ENCODE data around the gene SLC6A11.

SLC6A11 gene

GRCh38 chr3:10888518-10889090 is 72.6 kb downstream of the SLC6A11 start:
- no peak for DNase-seq (ENCODE audit: low spot score)

- DNase-seq (ENCODE audit: low spot score): no peak
Measured at GRCh38 chr3:10889206-10889960, 73.4 kb downstream of the SLC6A11 start.

- DNase-seq (ENCODE audit: low spot score): no peak
Measured at GRCh38 chr3:10890665-10891064, 74.6 kb downstream of the SLC6A11 start.

DNA sequence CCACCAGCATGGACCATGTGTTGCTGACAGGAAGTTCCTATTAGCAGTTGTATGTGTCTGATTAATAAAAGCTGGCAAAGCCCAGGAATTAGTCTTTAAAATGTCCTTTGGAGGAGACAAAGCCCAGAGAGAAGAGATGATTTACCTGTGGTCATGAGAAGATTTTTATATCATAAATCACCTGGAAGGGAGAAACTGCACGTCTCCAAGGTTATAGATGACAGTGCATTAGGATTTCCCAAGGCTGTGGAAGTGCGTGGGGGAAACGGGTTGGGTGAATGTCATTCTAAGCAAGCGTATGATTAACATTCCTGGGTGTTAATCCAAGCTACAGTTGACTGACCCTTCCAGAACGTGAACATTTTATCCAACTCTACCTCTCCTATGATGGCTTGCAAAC is 76.6 kb downstream of the SLC6A11 start:
- DNase-seq (ENCODE audit: low spot score): no peak

DNA sequence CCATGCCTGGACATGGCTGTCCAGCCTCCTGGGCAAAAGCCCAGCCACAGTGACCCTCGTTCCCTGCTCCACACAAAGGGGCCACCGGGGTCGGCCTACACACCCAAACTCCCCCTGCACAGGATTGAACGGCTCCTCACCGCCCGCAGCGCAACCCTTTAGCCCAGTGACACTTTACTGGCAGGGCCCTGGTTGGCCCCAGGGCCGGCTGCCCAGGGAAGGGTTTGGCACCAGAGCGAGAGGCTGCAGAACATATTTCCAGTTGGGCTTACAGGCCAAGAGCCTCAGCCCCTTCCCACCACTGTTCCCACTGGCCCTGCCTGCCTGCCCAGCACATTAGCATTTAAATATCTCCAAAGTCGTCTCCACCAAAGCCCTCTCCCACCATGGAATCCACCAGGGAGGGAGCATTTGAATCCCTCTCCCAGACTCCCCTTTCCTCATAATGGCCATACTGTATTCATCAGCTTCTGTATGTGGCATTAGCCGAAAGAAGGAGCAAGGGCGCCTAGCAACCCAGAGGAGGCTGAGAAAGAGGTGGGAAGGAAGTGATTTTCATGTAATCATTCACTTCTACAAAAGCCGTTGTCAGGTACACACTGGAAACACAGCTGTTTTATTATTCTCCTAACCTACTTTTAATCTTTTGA is 85.4 kb downstream of the SLC6A11 start:
- DNase-seq (ENCODE audit: low spot score): no peak

DNA sequence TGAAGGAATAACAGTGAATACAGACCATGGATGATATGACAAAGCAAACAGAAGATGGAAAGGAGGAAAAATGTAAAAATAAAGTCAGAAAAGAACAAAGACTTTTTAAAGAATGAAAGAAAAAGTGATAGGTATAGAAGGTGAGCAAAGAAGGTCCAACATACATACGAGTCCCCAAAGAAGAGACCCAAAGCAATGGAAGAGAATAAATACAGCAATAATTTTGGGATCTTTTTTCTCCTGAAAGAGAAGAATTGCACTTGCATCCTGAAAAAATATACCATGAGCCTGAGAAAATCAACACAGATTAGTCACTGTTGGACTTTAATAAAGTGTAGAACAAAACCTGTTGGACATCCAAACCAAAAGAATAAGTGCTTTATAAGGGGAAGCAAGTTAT is 91.2 kb downstream of the SLC6A11 start:
- no peak for DNase-seq (ENCODE audit: low spot score)

- DNase-seq (ENCODE audit: low spot score): no peak
Measured at GRCh38 chr3:10910367-10910766, 94.3 kb downstream of the SLC6A11 start.

GRCh38 chr3:10911350-10912002 is 95.4 kb downstream of the SLC6A11 start:
- no peak for DNase-seq (ENCODE audit: low spot score)

DNA sequence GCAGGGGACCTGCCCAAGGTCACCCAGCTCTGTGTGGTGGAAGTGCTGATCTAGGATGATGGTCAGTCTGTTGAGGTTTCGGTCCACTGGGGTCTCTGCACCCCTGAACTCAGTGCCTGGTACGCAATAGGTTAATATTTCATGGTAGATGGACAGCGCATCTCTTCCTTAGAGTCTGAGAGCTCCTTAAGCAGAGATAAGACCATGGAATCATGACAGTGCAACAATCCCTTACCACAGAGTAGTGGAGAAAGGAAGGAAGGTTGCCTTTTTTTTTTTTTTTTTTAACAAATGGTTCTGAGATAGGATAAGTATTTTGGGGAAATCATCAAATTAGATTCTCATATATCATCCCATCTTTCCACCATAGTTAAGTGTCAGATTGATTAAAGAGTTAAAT is 96.8 kb downstream of the SLC6A11 start:
- DNase-seq (ENCODE audit: low spot score): no peak

DNA sequence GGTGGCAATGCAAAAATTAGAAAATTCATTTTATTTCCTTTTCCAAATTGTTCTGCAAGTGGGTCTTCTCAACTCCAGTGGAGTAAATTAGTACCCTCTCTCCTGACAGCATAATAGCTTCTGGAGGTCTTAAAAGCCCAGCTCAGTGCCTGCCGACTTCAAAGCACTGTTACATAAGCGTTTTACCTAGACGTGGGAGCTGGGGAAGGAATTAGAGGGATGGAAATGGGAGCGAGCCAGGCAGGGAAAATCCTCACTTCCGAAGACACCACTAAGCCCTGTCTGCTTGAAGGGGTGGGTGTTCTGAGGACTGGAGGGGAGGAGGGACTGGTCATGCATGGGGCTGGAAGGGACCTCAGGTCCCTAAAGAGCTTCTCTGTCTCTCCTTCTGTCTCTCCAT is 99.3 kb downstream of the SLC6A11 start:
- DNase-seq (ENCODE audit: low spot score): no peak

- DNase-seq (ENCODE audit: low spot score): no peak
Measured at GRCh38 chr3:10917176-10917575, 101.1 kb downstream of the SLC6A11 start.

DNA sequence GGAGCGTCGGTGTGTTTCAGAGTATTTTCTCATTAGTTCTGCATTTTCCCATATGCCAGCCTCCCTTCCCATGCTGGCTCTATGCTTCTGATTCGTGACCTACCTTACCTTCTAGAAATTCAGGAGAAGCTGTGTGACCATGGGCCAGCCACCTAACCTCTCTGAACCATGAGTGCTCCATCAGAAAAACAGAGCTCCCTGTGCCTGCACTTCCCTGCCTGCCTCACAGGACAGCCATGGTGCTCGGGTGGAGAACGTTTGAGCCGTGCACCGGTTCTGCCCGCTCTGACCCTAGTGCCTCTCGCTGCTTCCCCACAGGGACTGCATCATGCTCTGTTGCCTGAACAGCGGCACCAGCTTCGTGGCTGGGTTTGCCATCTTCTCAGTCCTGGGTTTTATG is 102.0 kb downstream of the SLC6A11 start:
- DNase-seq (ENCODE audit: low spot score): no peak

- no peak for DNase-seq (ENCODE audit: low spot score)
Measured at GRCh38 chr3:10919636-10920035, 103.6 kb downstream of the SLC6A11 start.

DNA sequence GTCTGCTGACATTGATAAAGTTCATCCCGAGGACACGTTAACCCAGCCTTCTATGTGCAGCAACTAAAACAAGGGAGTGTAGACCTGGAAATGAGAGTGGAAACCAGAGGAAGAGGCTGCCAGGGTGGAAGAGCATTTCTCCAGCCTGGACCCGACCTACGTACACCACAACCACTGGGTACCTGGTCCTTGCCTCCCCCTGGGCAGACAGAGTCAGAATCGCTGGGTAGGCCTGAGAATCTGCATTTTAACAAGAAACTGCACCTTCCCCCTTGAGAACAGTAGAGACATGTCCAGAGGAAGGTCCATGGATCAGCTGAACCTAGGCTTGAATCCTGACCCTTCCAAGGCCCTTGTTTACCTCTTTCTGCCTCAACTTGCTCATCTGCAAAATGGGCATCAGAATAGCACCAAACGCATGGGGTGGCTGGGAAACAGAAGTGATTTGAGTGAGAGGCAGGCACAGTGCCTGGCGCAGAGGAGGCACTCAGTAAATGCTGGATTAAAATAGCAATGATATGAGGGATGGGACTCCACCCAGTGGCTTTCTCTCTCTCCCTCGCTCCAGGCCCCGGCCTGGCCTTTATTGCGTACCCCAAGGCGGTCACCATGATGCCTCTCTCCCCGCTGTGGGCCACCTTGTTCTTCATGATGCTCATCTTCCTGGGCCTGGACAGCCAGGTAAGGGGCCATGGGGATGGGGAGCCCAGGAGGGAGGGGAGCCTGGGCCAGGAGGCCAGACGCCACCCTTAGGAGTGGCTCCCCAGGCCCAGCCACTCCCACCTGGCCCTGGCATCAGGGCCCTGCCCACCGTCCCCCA is 109.6 kb downstream of the SLC6A11 start:
- no peak for DNase-seq (ENCODE audit: low spot score)

DNA sequence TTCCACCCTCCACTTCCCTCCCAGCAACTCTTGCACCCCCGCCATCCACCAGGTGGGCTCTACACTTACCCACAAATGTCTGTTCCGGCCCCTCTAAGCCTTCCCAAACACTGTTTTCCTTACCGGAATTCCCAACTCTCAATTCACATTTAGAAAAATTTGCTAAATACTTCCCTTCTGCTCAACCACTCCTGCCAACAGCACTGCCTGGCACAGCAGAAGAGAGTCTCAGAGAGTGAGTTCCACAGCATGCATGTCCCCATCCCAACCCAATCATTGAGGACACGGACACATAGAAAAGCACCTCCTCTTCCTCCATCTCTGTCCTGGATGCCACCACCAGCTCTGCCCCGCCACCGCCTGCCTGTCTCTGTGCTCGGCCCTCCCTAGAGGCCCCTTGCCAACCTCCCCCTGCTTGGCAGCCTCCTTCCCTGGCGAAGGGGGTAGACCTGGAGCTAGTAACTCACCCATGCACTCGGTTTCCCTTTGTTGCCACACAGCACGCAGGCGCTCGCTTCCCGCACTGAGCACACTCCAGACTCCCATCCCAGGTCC is 110.3 kb downstream of the SLC6A11 start:
- DNase-seq (ENCODE audit: low spot score): no peak

- no peak for DNase-seq (ENCODE audit: low spot score)
Measured at GRCh38 chr3:10926811-10927521, 110.9 kb downstream of the SLC6A11 start.

GRCh38 chr3:10927551-10927950 is 111.5 kb downstream of the SLC6A11 start:
- no peak for DNase-seq (ENCODE audit: low spot score)

- DNase-seq (ENCODE audit: low spot score): no peak
Measured at GRCh38 chr3:10928407-10928960, 112.5 kb downstream of the SLC6A11 start.

DNA sequence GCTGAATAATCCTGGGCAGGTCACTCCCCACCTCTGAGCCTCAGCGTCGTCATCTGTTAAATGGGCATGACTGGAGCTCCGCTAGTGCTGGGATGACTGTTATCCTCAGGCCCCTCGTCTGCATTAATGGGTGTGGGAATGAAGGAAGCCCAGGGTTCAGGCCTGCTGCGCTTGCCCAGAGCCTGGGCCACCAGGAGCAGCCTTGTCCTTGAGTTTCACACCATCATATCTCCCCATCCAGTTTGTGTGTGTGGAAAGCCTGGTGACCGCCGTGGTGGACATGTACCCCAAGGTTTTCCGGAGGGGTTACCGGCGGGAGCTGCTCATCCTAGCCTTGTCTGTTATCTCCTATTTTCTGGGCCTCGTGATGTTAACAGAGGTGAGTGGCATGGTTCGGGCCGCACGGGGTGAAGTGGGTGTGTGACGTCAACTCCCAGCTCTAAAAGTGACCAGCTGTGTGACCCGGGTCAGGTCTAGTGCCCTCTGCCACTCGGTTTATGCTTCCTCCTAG is 113.0 kb downstream of the SLC6A11 start:
- DNase-seq (ENCODE audit: low spot score): no peak

GRCh38 chr3:10929978-10930665 is 114.1 kb downstream of the SLC6A11 start:
- no peak for DNase-seq (ENCODE audit: low spot score)

All from pons (tissue), 1 donor.